ENCODE results near the gene SUGT1. TPM values are rescaled to one million over a fixed set of nuclear protein-coding genes. Genes with fewer than 3 reads are reported as not detected.

Gene SUGT1
- total RNA-seq, 5 donors from 2014 or later (not counting 1 experiment from before 2014, with no cell fraction given): 28.2 to 33.1 (median 28.6) TPM

GRCh38 chr13:52739468-52740071 is 86.9 kb downstream of the SUGT1 start, which contains the start of gene CNMD:
Gene CNMD (minus strand): TSS chr13:52739820. CDS start chr13:52739701, 119 bp downstream.
- DNase-seq (no peak), ATAC-seq (replicated peaks in 1 of 4) (no peak)
- Mint-ChIP-seq H3K4me3 (peak within 1 kb of the TSS; percentile 37 to 62 (median 39)), H3K36me3 (no peaks in the 10 kb centered on the region), H3K9me3 (peaks cover 3 to 7% (median 5%) of the 10 kb centered on the region in 3 donors), H3K27me3 (peaks cover 44 to 47% of the 10 kb centered on the region in 2 donors), H3K27ac (no peak within 1 kb of the TSS), H3K4me1 (peaks cover 2 to 8% (median 8%) of the 10 kb centered on the region in 3 donors)
- Histone ChIP-seq H3K4me1 (ENCODE audit: control insufficient read depth in 1 of 2, extremely low read depth in 1 of 2, insufficient read depth in 2 of 2, low read length in 2 of 2) (peaks cover 0 to 10% of the 10 kb centered on the region in 2 experiments), H3K4me3 (ENCODE audit: control insufficient read depth in 1 of 2, extremely low read depth in 1 of 2, low read length in 1 of 2) (peak within 1 kb of the TSS; percentile 9 to 52), H3K36me3 (ENCODE audit: control insufficient read depth in 2 of 2, extremely low read depth in 1 of 2, insufficient read depth in 1 of 2, low read length in 1 of 2) (no peaks in the 10 kb centered on the region), H3K27ac (ENCODE audit: low read length) (no peak within 1 kb of the TSS), H3K9me3 (no peaks in the 10 kb centered on the region), H3K27me3 (replicated peaks in 1 of 2; ENCODE audit: control insufficient read depth in 2 of 2, extremely low read depth in 1 of 2, insufficient read depth in 2 of 2, low read length in 1 of 2) (peaks cover 3 to 27% of the 10 kb centered on the region in 2 experiments)
- 12% methylated on average over 21 of the region's 34 CpGs for WGBS (ENCODE audit: insufficient coverage)
- CTCF ChIA-PET: no interaction called here
- POLR2A ChIA-PET: no interaction called here

GRCh38 chr13:52743569-52743968 is 90.9 kb downstream of the SUGT1 start:
- H3K27ac ChIP-seq (ENCODE audit: low read length): no peak overlapping the region
- POLR2A ChIA-PET: no interaction called here
- no peak overlapping the region for H3K4me3 ChIP-seq (ENCODE audit: control insufficient read depth in 1 of 2, extremely low read depth in 1 of 2, low read length in 1 of 2)
- H3K4me1 ChIP-seq (ENCODE audit: control insufficient read depth in 1 of 2, extremely low read depth in 1 of 2, insufficient read depth in 2 of 2, low read length in 2 of 2): peaks cover 0 to 10% of the 10 kb centered on the region in 2 experiments
- CTCF ChIA-PET: no interaction called here
- no peaks in the 10 kb centered on the region for H3K9me3 ChIP-seq
- DNase-seq (no peak), ATAC-seq (replicated peaks in 1 of 4) (no peak)
- peaks cover 43 to 46% of the 10 kb centered on the region in 2 donors for H3K27me3 Mint-ChIP-seq
- peaks cover 3 to 27% of the 10 kb centered on the region in 2 experiments for H3K27me3 ChIP-seq (replicated peaks in 1 of 2; ENCODE audit: control insufficient read depth in 2 of 2, extremely low read depth in 1 of 2, insufficient read depth in 2 of 2, low read length in 1 of 2)
- H3K36me3 ChIP-seq (ENCODE audit: control insufficient read depth in 2 of 2, extremely low read depth in 1 of 2, insufficient read depth in 1 of 2, low read length in 1 of 2): no peaks in the 10 kb centered on the region
- H3K4me3 Mint-ChIP-seq: no peak overlapping the region
- peaks cover 2 to 8% (median 5%) of the 10 kb centered on the region in 3 donors for H3K4me1 Mint-ChIP-seq
- H3K9me3 Mint-ChIP-seq: peaks cover 3 to 7% (median 5%) of the 10 kb centered on the region in 3 donors
- 42% methylated on average over 1 of the region's 1 CpG for WGBS (ENCODE audit: insufficient coverage)
- no peaks in the 10 kb centered on the region for H3K36me3 Mint-ChIP-seq
- H3K27ac Mint-ChIP-seq: no peak overlapping the region

GRCh38 chr13:52743988-52744387 is 91.4 kb downstream of the SUGT1 start:
- Histone ChIP-seq H3K36me3 (ENCODE audit: control insufficient read depth in 2 of 2, extremely low read depth in 1 of 2, insufficient read depth in 1 of 2, low read length in 1 of 2) (no peaks in the 10 kb centered on the region), H3K4me1 (ENCODE audit: control insufficient read depth in 1 of 2, extremely low read depth in 1 of 2, insufficient read depth in 2 of 2, low read length in 2 of 2) (peaks cover 0 to 8% of the 10 kb centered on the region in 2 experiments), H3K4me3 (ENCODE audit: control insufficient read depth in 1 of 2, extremely low read depth in 1 of 2, low read length in 1 of 2) (no peak overlapping the region), H3K27ac (ENCODE audit: low read length) (no peak overlapping the region), H3K27me3 (replicated peaks in 1 of 2; ENCODE audit: control insufficient read depth in 2 of 2, extremely low read depth in 1 of 2, insufficient read depth in 2 of 2, low read length in 1 of 2) (peaks cover 3 to 23% of the 10 kb centered on the region in 2 experiments), H3K9me3 (no peaks in the 10 kb centered on the region)
- peaks cover 3 to 7% (median 5%) of the 10 kb centered on the region in 3 donors for H3K9me3 Mint-ChIP-seq
- H3K27me3 Mint-ChIP-seq: peaks cover 42 to 45% of the 10 kb centered on the region in 2 donors
- no peak overlapping the region for H3K4me3 Mint-ChIP-seq
- POLR2A ChIA-PET: no interaction called here
- H3K36me3 Mint-ChIP-seq: no peaks in the 10 kb centered on the region
- no peak overlapping the region for H3K27ac Mint-ChIP-seq
- CTCF ChIA-PET: no interaction called here
- H3K4me1 Mint-ChIP-seq: peaks cover 2 to 8% (median 4%) of the 10 kb centered on the region in 3 donors
- ATAC-seq (replicated peaks in 1 of 4) (no peak), DNase-seq (no peak)
- whole genome bisulfite sequencing (ENCODE audit: insufficient coverage): 70% methylated on average over 2 of the region's 3 CpGs

GRCh38 chr13:52744842-52745375 is 92.3 kb downstream of the SUGT1 start:
- no peaks in the 10 kb centered on the region for H3K36me3 Mint-ChIP-seq
- H3K27ac Mint-ChIP-seq: no peak overlapping the region
- Histone ChIP-seq H3K4me3 (ENCODE audit: control insufficient read depth in 1 of 2, extremely low read depth in 1 of 2, low read length in 1 of 2) (no peak overlapping the region), H3K27ac (ENCODE audit: low read length) (no peak overlapping the region), H3K36me3 (ENCODE audit: control insufficient read depth in 2 of 2, extremely low read depth in 1 of 2, insufficient read depth in 1 of 2, low read length in 1 of 2) (no peaks in the 10 kb centered on the region), H3K27me3 (replicated peaks in 1 of 2; ENCODE audit: control insufficient read depth in 2 of 2, extremely low read depth in 1 of 2, insufficient read depth in 2 of 2, low read length in 1 of 2) (peaks cover 2 to 14% of the 10 kb centered on the region in 2 experiments), H3K4me1 (ENCODE audit: control insufficient read depth in 1 of 2, extremely low read depth in 1 of 2, insufficient read depth in 2 of 2, low read length in 2 of 2) (no peaks in the 10 kb centered on the region), H3K9me3 (no peaks in the 10 kb centered on the region)
- H3K9me3 Mint-ChIP-seq: peaks cover 3 to 7% (median 5%) of the 10 kb centered on the region in 3 donors
- DNase-seq (no peak), ATAC-seq (replicated peaks in 1 of 4) (no peak)
- no peak overlapping the region for H3K4me3 Mint-ChIP-seq
- CTCF ChIA-PET: no interaction called here
- POLR2A ChIA-PET: no interaction called here
- peaks cover 37 to 41% of the 10 kb centered on the region in 2 donors for H3K27me3 Mint-ChIP-seq
- H3K4me1 Mint-ChIP-seq: peaks cover 0 to 1% (median under 1%) of the 10 kb centered on the region in 3 donors
- WGBS (ENCODE audit: insufficient coverage): 75% methylated on average over 5 of the region's 6 CpGs

GRCh38 chr13:52746141-52746540 is 93.5 kb downstream of the SUGT1 start:
- Histone ChIP-seq H3K9me3 (no peaks in the 10 kb centered on the region), H3K27me3 (replicated peaks in 1 of 2; ENCODE audit: control insufficient read depth in 2 of 2, extremely low read depth in 1 of 2, insufficient read depth in 2 of 2, low read length in 1 of 2) (peaks cover 0 to 8% of the 10 kb centered on the region in 2 experiments), H3K36me3 (ENCODE audit: control insufficient read depth in 2 of 2, extremely low read depth in 1 of 2, insufficient read depth in 1 of 2, low read length in 1 of 2) (no peaks in the 10 kb centered on the region), H3K4me3 (ENCODE audit: control insufficient read depth in 1 of 2, extremely low read depth in 1 of 2, low read length in 1 of 2) (no peak overlapping the region), H3K4me1 (ENCODE audit: control insufficient read depth in 1 of 2, extremely low read depth in 1 of 2, insufficient read depth in 2 of 2, low read length in 2 of 2) (no peaks in the 10 kb centered on the region), H3K27ac (ENCODE audit: low read length) (no peak overlapping the region)
- ChIA-PET CTCF (no interaction called here), POLR2A (no interaction called here)
- peaks cover 27 to 40% of the 10 kb centered on the region in 2 donors for H3K27me3 Mint-ChIP-seq
- no peak for DNase-seq
- H3K4me1 Mint-ChIP-seq: no peaks in the 10 kb centered on the region
- H3K36me3 Mint-ChIP-seq: no peaks in the 10 kb centered on the region
- no peak overlapping the region for H3K4me3 Mint-ChIP-seq
- ATAC-seq (replicated peaks in 1 of 4): no peak
- WGBS (ENCODE audit: insufficient coverage): 67% methylated on average over 1 of the region's 3 CpGs
- peaks cover 3 to 7% (median 5%) of the 10 kb centered on the region in 3 donors for H3K9me3 Mint-ChIP-seq
- no peak overlapping the region for H3K27ac Mint-ChIP-seq

GRCh38 chr13:52749419-52749818 is 96.8 kb downstream of the SUGT1 start:
- Histone ChIP-seq H3K27me3 (replicated peaks in 1 of 2; ENCODE audit: control insufficient read depth in 2 of 2, extremely low read depth in 1 of 2, insufficient read depth in 2 of 2, low read length in 1 of 2) (peaks cover 0 to 7% of the 10 kb centered on the region in 2 experiments), H3K9me3 (no peaks in the 10 kb centered on the region), H3K27ac (ENCODE audit: low read length) (no peak overlapping the region), H3K4me1 (ENCODE audit: control insufficient read depth in 1 of 2, extremely low read depth in 1 of 2, insufficient read depth in 2 of 2, low read length in 2 of 2) (no peaks in the 10 kb centered on the region), H3K36me3 (ENCODE audit: control insufficient read depth in 2 of 2, extremely low read depth in 1 of 2, insufficient read depth in 1 of 2, low read length in 1 of 2) (no peaks in the 10 kb centered on the region), H3K4me3 (ENCODE audit: control insufficient read depth in 1 of 2, extremely low read depth in 1 of 2, low read length in 1 of 2) (no peak overlapping the region)
- H3K27me3 Mint-ChIP-seq: peaks cover 13 to 23% of the 10 kb centered on the region in 2 donors
- POLR2A ChIA-PET: no interaction called here
- no peak overlapping the region for H3K4me3 Mint-ChIP-seq
- H3K9me3 Mint-ChIP-seq: no peaks in the 10 kb centered on the region
- DNase-seq (no peak), ATAC-seq (replicated peaks in 1 of 4) (no peak)
- H3K4me1 Mint-ChIP-seq: no peaks in the 10 kb centered on the region
- 40% methylated on average over 1 of the region's 5 CpGs for WGBS (ENCODE audit: insufficient coverage)
- no peak overlapping the region for H3K27ac Mint-ChIP-seq
- H3K36me3 Mint-ChIP-seq: no peaks in the 10 kb centered on the region
- CTCF ChIA-PET: no interaction called here
